Measurements from ENCODE around the gene ATP10D. TPM values are rescaled to one million over a fixed set of nuclear protein-coding genes. Genes with fewer than 3 reads are reported as not detected.

ATP10D gene
- total and polyA plus RNA-seq, 12 donors = 3.8 to 70.0 (median 22.6) TPM

- no peak overlapping the region for H3K4me3 ChIP-seq
- WGBS, 4 donors = 82 to 96% (median 92%) methylated on average over 3 of the region's 3 CpGs
- no peak for DNase-seq
- TF ChIP-seq CTCF (IDR thresholded peaks at IDR 0.05) (no peak), POLR2A (IDR thresholded peaks at IDR 0.05) (no peak)
- H3K4me1 ChIP-seq (replicated peaks in 1 of 2) = no peaks in the 10 kb centered on the region
- intact Hi-C loops (cut with DNase I) = no loop called here
- H3K9me3 ChIP-seq (replicated peaks in 1 of 3) = no peaks in the 10 kb centered on the region
- peaks cover 0 to 38% of the 10 kb centered on the region in 2 donors for H3K36me3 ChIP-seq (replicated peaks in 1 of 2)
- H3K27ac ChIP-seq = no peak overlapping the region
- no peaks in the 10 kb centered on the region for H3K27me3 ChIP-seq
These were observed 87.9 kb downstream of the ATP10D start for GRCh38 chr4:47572981-47573380.

GRCh38 chr4:47577779-47578553, 92.9 kb downstream of the ATP10D start:
- Histone ChIP-seq H3K27ac (peak overlapping the region in 3 of 5 donors; percentile 45 to 73 (median 61)), H3K36me3 (replicated peaks in 1 of 2) (peaks cover 0 to 48% of the 10 kb centered on the region in 2 donors), H3K9me3 (replicated peaks in 1 of 3) (no peaks in the 10 kb centered on the region), H3K4me3 (no peak overlapping the region), H3K27me3 (no peaks in the 10 kb centered on the region), H3K4me1 (replicated peaks in 1 of 2) (no peaks in the 10 kb centered on the region)
- DNase-seq = no peak
- intact Hi-C loops (cut with DNase I) = no loop called here
- 63 to 69% (median 66%) methylated on average over 7 of the region's 7 CpGs for WGBS, 4 donors
- TF ChIP-seq CTCF (IDR thresholded peaks at IDR 0.05) = no peak
- TF ChIP-seq POLR2A (IDR thresholded peaks at IDR 0.05) = no peak

GRCh38 chr4:47579235-47579634, 94.2 kb downstream of the ATP10D start:
- intact Hi-C loops (cut with DNase I) = no loop called here
- TF ChIP-seq POLR2A (IDR thresholded peaks at IDR 0.05) (no peak), CTCF (IDR thresholded peaks at IDR 0.05) (no peak)
- Histone ChIP-seq H3K4me1 (replicated peaks in 1 of 2) (no peaks in the 10 kb centered on the region), H3K4me3 (no peak overlapping the region), H3K27me3 (no peaks in the 10 kb centered on the region), H3K9me3 (replicated peaks in 1 of 3) (no peaks in the 10 kb centered on the region), H3K27ac (no peak overlapping the region), H3K36me3 (replicated peaks in 1 of 2) (peaks cover 0 to 47% of the 10 kb centered on the region in 2 donors)
- WGBS, 4 donors = 92 to 96% (median 93%) methylated on average over 3 of the region's 3 CpGs
- no peak for DNase-seq

- intact Hi-C loops (cut with DNase I) = no loop called here
- H3K36me3 ChIP-seq (replicated peaks in 1 of 2) = peaks cover 0 to 30% of the 10 kb centered on the region in 2 donors
These were observed 105.2 kb downstream of the ATP10D start for GRCh38 chr4:47590325-47590724.

More at GRCh38 chr4:47590325-47590724, 105.2 kb downstream of the ATP10D start:
- DNase-seq = no peak
- TF ChIP-seq CTCF (IDR thresholded peaks at IDR 0.05) = no peak
- no peak for TF ChIP-seq POLR2A (IDR thresholded peaks at IDR 0.05)
- Histone ChIP-seq H3K9me3 (replicated peaks in 1 of 3) (peaks cover 0 to 4% (median 0%) of the 10 kb centered on the region in 3 donors), H3K27me3 (no peaks in the 10 kb centered on the region), H3K4me1 (replicated peaks in 1 of 2) (no peaks in the 10 kb centered on the region), H3K4me3 (no peak overlapping the region), H3K27ac (no peak overlapping the region)
- 30 to 96% (median 93%) methylated on average over 1 of the region's 1 CpG for WGBS, 4 donors
